IMR-90 (cell line): Measurements from ENCODE around the gene MTCH2. TPM values are rescaled to one million over a fixed set of nuclear protein-coding genes. Genes with fewer than 3 reads are reported as not detected.

Experiments
- ATAC-seq: fragments of 200-7000 bp; cut with Tn5 transposase; 2 replicates; pipeline ENCODE4 v1.9.1; 2020; ENCODE audit warnings: low read depth, mild to moderate bottlenecking, moderate library complexity
- BruUV-seq: library from RNA; stranded (reverse); fragments of 400-500 nt; replicated peaks from 2 replicates; lab custom pipeline; 2021; lab: Mats Ljungman, UMichigan
- CTCF ChIA-PET: fragments of 300-600 bp; formaldehyde crosslinking; extraction: SDS; loops from one replicate; lab custom pipeline; 2021; ENCODE audit warnings: antibody characterized with exemption; lab: Yijun Ruan, JAX
- POLR2A ChIA-PET: fragments of 300-600 bp; sonication (Branson Sonifier 250); formaldehyde crosslinking; loops from one replicate; lab custom pipeline; 2022; ENCODE audit warnings: antibody characterized with exemption; ENCODE audit not compliant: unreplicated experiment; lab: Charles Lee
- DNase-seq: peaks from one replicate; pipeline ENCODE4 v3.0.0; 2013
- H2AFZ ChIP-seq: replicated peaks from 2 replicates; pipeline ENCODE3; 2013; ENCODE audit warnings: low read length, mild to moderate bottlenecking; ENCODE audit not compliant: poor library complexity
- H2AK5ac ChIP-seq: 2 replicates; pipeline ENCODE4 v1.6.1; 2013; ENCODE audit warnings: low read depth, low read length, inconsistent platforms
- H2AK9ac ChIP-seq: replicated peaks from 2 replicates; pipeline ENCODE3; 2013; ENCODE audit warnings: mild to moderate bottlenecking, low read depth, low read length, moderate library complexity; ENCODE audit not compliant: poor library complexity
- H2BK120ac ChIP-seq: 2 replicates; pipeline ENCODE4 v1.6.1; 2013; ENCODE audit warnings: low read depth, low read length, inconsistent platforms
- H2BK15ac ChIP-seq: 3 replicates; pipeline ENCODE4 v1.6.1; 2013; ENCODE audit warnings: low read depth, low read length, inconsistent platforms
- H2BK20ac ChIP-seq: 2 replicates; pipeline ENCODE4 v1.6.1; 2013; ENCODE audit warnings: low read depth, mild to moderate bottlenecking, inconsistent platforms, low read length, moderate library complexity
- H2BK5ac ChIP-seq: 2 replicates; pipeline ENCODE4 v1.6.1; 2013; ENCODE audit warnings: mild to moderate bottlenecking, low read depth, low read length, inconsistent platforms; ENCODE audit not compliant: poor library complexity, severe bottlenecking
- H3K14ac ChIP-seq: replicated peaks from 2 replicates; pipeline ENCODE4 v1.6.1; 2013; ENCODE audit warnings: low read depth, low read length, inconsistent platforms
- H3K18ac ChIP-seq: 2 replicates; pipeline ENCODE4 v1.6.1; 2013; ENCODE audit warnings: low read depth, low read length, control low read depth
- H3K23ac ChIP-seq: 2 replicates; pipeline ENCODE4 v1.6.1; 2013; ENCODE audit warnings: low read depth, low read length, inconsistent platforms
- H3K27ac ChIP-seq: 2 replicates; pipeline ENCODE4 v1.5.1; 2013; ENCODE audit warnings: mild to moderate bottlenecking, control low read depth, low read length; ENCODE audit not compliant: insufficient read depth
- H3K27me3 ChIP-seq: 2 replicates; pipeline ENCODE4 v1.6.1; 2013; ENCODE audit warnings: low read length; ENCODE audit not compliant: control insufficient read depth, insufficient read depth
- H3K36me3 ChIP-seq: 2 replicates; pipeline ENCODE4 v1.6.1; 2013; ENCODE audit warnings: low read length, mixed read lengths; ENCODE audit not compliant: control insufficient read depth, insufficient read depth
- H3K4ac ChIP-seq: 2 replicates; pipeline ENCODE4 v1.6.1; 2013; ENCODE audit warnings: low read depth, low read length, inconsistent platforms
- H3K4me1 ChIP-seq: 2 replicates; pipeline ENCODE4 v1.6.1; 2013; ENCODE audit warnings: low read length, mixed read lengths; ENCODE audit not compliant: control insufficient read depth, insufficient read depth
- H3K4me2 ChIP-seq: 2 replicates; pipeline ENCODE4 v1.6.1; 2013; ENCODE audit warnings: low read depth, mild to moderate bottlenecking, control low read depth, low read length, moderate library complexity
- H3K4me3 ChIP-seq: 2 replicates; pipeline ENCODE4 v1.5.1; 2013; ENCODE audit warnings: low read depth, mild to moderate bottlenecking, control low read depth, low read length, moderate library complexity; ENCODE audit not compliant: insufficient read depth
- H3K56ac ChIP-seq: 2 replicates; pipeline ENCODE4 v1.6.1; 2013; ENCODE audit warnings: low read length, inconsistent platforms; ENCODE audit not compliant: insufficient read depth; ENCODE audit errors: extremely low read depth
- H3K79me1 ChIP-seq, 2 experiments: 2 replicates each; pipeline ENCODE4 v1.6.1; 2013; ENCODE audit warnings: low read length in 2 of 2, inconsistent platforms in 1 of 2, low read depth in 1 of 2
- H3K9ac ChIP-seq: 2 replicates; pipeline ENCODE4 v1.6.1; 2013; ENCODE audit warnings: low read depth, low read length, control low read depth
- H3K9me1 ChIP-seq: 2 replicates; pipeline ENCODE4 v1.6.1; 2013; ENCODE audit warnings: low read length, inconsistent platforms; ENCODE audit not compliant: insufficient read depth
- H3K9me3 ChIP-seq: 2 replicates; pipeline ENCODE4 v1.6.1; 2013; ENCODE audit warnings: low read length; ENCODE audit not compliant: control insufficient read depth, insufficient read depth
- H4K20me1 ChIP-seq: 2 replicates; pipeline ENCODE4 v1.6.1; 2013; ENCODE audit warnings: low read length, inconsistent platforms; ENCODE audit not compliant: insufficient read depth
- H4K5ac ChIP-seq: 2 replicates; pipeline ENCODE4 v1.6.1; 2013; ENCODE audit warnings: mild to moderate bottlenecking, low read depth, low read length, control low read depth
- H4K8ac ChIP-seq, 2 experiments: 2 replicates each; pipeline ENCODE4 v1.6.1; 2013; ENCODE audit warnings: low read depth in 2 of 2, low read length in 2 of 2, control low read depth in 1 of 2, inconsistent platforms in 1 of 2
- H4K91ac ChIP-seq: 2 replicates; pipeline ENCODE4 v1.6.1; 2013; ENCODE audit warnings: low read depth, low read length, inconsistent platforms; ENCODE audit not compliant: insufficient read depth
- CEBPB ChIP-seq: IDR thresholded peaks from 2 replicates; pipeline ENCODE4 v1.6.1; 2012; ENCODE audit warnings: low read depth, low read length, improper control_type of control experiment
- CHD1 ChIP-seq: IDR thresholded peaks from 2 replicates; pipeline ENCODE4 v1.6.1; 2012; ENCODE audit warnings: low read depth, low read length, improper control_type of control experiment
- FOS ChIP-seq: fragments of 150-350 bp; IDR thresholded peaks from 2 replicates; pipeline ENCODE4 v1.6.1; 2016; ENCODE audit warnings: low read depth, low read length
- MAZ ChIP-seq: IDR thresholded peaks from 2 replicates; pipeline ENCODE4 v1.6.1; 2012; ENCODE audit warnings: low read depth, mild to moderate bottlenecking, low read length, improper control_type of control experiment, moderate library complexity, borderline replicate concordance
- MXI1 ChIP-seq: IDR thresholded peaks from 2 replicates; pipeline ENCODE4 v1.6.1; 2012; ENCODE audit warnings: low read depth, mild to moderate bottlenecking, low read length, moderate library complexity, borderline replicate concordance
- POLR2A ChIP-seq: IDR thresholded peaks from 2 replicates; pipeline ENCODE4 v1.6.1; 2012; ENCODE audit warnings: mild to moderate bottlenecking, low read depth, low read length
- RAD21 ChIP-seq: IDR thresholded peaks from 2 replicates; pipeline ENCODE4 v1.6.1; 2012; ENCODE audit warnings: low read length, improper control_type of control experiment
- RCOR1 ChIP-seq: IDR thresholded peaks from 2 replicates; pipeline ENCODE4 v1.6.1; 2012; ENCODE audit warnings: mild to moderate bottlenecking, low read length, improper control_type of control experiment; ENCODE audit not compliant: insufficient replicate concordance
- RFX5 ChIP-seq: IDR thresholded peaks from 2 replicates; pipeline ENCODE4 v1.8.0; 2012; ENCODE audit warnings: low read depth, mild to moderate bottlenecking, low read length, moderate library complexity
- SMC3 ChIP-seq: fragments of 150-350 bp; IDR thresholded peaks from 2 replicates; pipeline ENCODE4 v1.6.1; 2016; ENCODE audit warnings: low read depth, mild to moderate bottlenecking, antibody characterized with exemption, low read length, moderate library complexity
- WGBS, 2 experiments: methylation state at CpG; one replicate each; pipeline versions ENCODE4 v1.1.5 to v1.1.7; 2013; ENCODE audit warnings: missing lambda C conversion rate in 2 of 2; ENCODE audit not compliant: insufficient read length in 1 of 2; ENCODE audit errors: extremely low coverage in 2 of 2; 5-methylcytosine and 5-hydroxymethylcytosine counted together
- dilution Hi-C: fragments of 300-500 bp; cut with HindIII; formaldehyde crosslinking; loops from one replicate; pipeline ENCODE4 v1.14.3; 2018; ENCODE audit warnings: low sequenced_read_pairs; ENCODE audit not compliant: unreplicated experiment
- in situ Hi-C: fragments of 300-500 bp; cut with MboI; formaldehyde crosslinking; loops from 3 replicates; pipeline ENCODE4 v1.14.3; 2019; ENCODE audit warnings: low sequenced_read_pairs, inconsistent platforms, mixed read lengths
- intact Hi-C: fragments of 100-400 bp; cut with micrococcal nuclease; formaldehyde crosslinking; loops from 2 replicates; pipeline ENCODE4 v1.10.0; 2022
- polyA plus RNA-seq, 3 experiments: library from polyadenylated mRNA; depleted of rRNA; stranded (reverse); fragments of >200 nt; gene quantifications; 2 replicates each; pipeline ENCODE4 v1.2.3, GENCODE V29; 2012; ENCODE audit warnings: low replicate concordance in 1 of 3
- total RNA-seq: library from RNA; depleted of rRNA; stranded (reverse); fragments of >200 nt; gene quantifications from 2 replicates; pipeline ENCODE4 v1.2.3, GENCODE V29; 2012
- TF ChIP-seq, protein P1 (sequence below): fragments of 150-350 bp; IDR thresholded peaks from 2 replicates; pipeline ENCODE4 v1.6.1; 2016; ENCODE audit warnings: low read depth, mild to moderate bottlenecking, low read length, moderate library complexity, borderline replicate concordance
- TF ChIP-seq, protein P2 (sequence below): conservative IDR thresholded peaks from 2 replicates; pipeline ENCODE4 v1.5.1; 2012; ENCODE audit warnings: mild to moderate bottlenecking, low read depth, low read length, improper control_type of control experiment

Gene MTCH2
- total and polyA plus RNA-seq, 2 of the 4 experiments (the other 2 are of a cell fraction), result 103 to 163 TPM

DNA sequence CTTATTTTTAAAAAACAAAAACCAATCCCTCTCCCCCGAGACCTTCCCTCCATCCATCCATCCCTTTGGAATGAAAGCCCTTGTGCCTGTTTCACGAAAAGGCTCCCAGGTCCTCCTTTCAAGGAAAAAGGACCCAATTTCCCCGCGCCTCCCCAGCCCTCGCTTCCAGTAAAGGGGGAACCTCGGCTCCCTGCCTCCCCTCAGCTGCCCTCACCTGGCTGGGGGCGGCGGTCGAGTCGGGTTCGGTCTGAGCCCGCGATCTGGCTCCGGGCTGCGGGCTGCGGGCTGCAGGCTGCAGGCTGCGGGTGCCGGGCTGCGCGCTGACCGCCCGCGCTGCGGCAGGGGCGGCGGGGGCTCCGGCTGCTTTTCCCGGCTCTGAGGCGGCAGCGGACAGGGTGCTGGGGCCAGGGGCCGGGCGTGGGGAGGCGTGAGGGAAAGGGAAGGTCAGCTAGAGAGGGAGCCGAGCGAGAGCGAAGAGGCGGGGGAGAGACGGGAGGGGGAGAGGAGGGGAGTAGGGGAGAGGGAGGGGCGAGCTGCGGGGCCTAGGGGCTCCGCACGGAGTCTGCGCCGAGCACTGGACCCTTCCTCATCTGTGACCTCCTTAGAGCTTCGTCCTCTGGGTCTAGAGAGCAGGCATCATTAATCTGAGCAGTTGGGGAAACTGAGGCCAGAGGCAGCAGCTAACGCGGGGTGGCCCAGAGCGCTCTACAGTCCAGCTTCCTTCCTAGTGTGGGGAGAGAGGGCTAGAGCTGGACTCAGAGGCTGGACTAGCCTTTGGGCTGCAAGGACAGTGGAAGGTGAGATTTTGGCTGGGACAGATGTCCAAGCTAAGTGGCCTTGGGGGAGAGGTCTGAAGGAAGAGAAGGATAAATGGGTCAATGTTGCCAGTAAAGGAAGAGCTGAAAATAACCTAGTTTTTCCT lies 48.2 kb downstream of the MTCH2 start, which contains the start of gene C1QTNF4:
TSS of gene C1QTNF4 (minus strand) at position 478 of the 922 bp plus-strand sequence. CDS start 3,601 bp downstream, outside the sequence.
- dilution Hi-C loops (no loop called here), intact Hi-C loops (no loop called here), in situ Hi-C loops (no loop called here)
- H2BK20ac ChIP-seq, result no peak within 1 kb of the TSS
- no peak for DNase-seq
- H4K5ac ChIP-seq, result no peak within 1 kb of the TSS
- H3K27me3 ChIP-seq, result peaks cover 57% of the 10 kb centered on the region
- H2BK15ac ChIP-seq, result no peak within 1 kb of the TSS
- no peak within 1 kb of the TSS for H3K18ac ChIP-seq
- H3K79me1 ChIP-seq, result no peaks in the 10 kb centered on the region
- no peak within 1 kb of the TSS for H4K91ac ChIP-seq
- TF ChIP-seq CEBPB (no peak), RCOR1 (no peak), FOS (no peak), CHD1 (no peak), RFX5 (no peak), MXI1 (no peak), SMC3 (no peak), RAD21 (no peak), POLR2A (no peak), MAZ (no peak)
- TF ChIP-seq, protein P1, sequence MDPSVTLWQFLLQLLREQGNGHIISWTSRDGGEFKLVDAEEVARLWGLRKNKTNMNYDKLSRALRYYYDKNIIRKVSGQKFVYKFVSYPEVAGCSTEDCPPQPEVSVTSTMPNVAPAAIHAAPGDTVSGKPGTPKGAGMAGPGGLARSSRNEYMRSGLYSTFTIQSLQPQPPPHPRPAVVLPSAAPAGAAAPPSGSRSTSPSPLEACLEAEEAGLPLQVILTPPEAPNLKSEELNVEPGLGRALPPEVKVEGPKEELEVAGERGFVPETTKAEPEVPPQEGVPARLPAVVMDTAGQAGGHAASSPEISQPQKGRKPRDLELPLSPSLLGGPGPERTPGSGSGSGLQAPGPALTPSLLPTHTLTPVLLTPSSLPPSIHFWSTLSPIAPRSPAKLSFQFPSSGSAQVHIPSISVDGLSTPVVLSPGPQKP, result no peak
- TF ChIP-seq, protein P2, sequence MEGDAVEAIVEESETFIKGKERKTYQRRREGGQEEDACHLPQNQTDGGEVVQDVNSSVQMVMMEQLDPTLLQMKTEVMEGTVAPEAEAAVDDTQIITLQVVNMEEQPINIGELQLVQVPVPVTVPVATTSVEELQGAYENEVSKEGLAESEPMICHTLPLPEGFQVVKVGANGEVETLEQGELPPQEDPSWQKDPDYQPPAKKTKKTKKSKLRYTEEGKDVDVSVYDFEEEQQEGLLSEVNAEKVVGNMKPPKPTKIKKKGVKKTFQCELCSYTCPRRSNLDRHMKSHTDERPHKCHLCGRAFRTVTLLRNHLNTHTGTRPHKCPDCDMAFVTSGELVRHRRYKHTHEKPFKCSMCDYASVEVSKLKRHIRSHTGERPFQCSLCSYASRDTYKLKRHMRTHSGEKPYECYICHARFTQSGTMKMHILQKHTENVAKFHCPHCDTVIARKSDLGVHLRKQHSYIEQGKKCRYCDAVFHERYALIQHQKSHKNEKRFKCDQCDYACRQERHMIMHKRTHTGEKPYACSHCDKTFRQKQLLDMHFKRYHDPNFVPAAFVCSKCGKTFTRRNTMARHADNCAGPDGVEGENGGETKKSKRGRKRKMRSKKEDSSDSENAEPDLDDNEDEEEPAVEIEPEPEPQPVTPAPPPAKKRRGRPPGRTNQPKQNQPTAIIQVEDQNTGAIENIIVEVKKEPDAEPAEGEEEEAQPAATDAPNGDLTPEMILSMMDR, result no peak
- no peak within 1 kb of the TSS for H3K14ac ChIP-seq
- 2% methylated on average over 15 of the region's 48 CpGs; no CpG with 5 or more reads in 1 of the 2 experiments for WGBS, 2 experiments
- H3K4ac ChIP-seq, result no peak within 1 kb of the TSS
- peak; percentile 58 for ATAC-seq
- H3K4me2 ChIP-seq, result peak within 1 kb of the TSS; percentile 77
- CTCF ChIA-PET, result interaction anchor here (1.0 to 1.1 kb wide), 2 partner anchors 8 to 14 kb away, joined by 3 to 5 read pairs; partner anchors contain the start of gene FAM180B
- no peak within 1 kb of the TSS for H3K27ac ChIP-seq
- H2BK5ac ChIP-seq, result no peak within 1 kb of the TSS
- no peak within 1 kb of the TSS for H3K56ac ChIP-seq
- POLR2A ChIA-PET, result no interaction called here
- H2AK5ac ChIP-seq, result no peak within 1 kb of the TSS
- H3K9me3 ChIP-seq, result peaks cover 3% of the 10 kb centered on the region
- no peak within 1 kb of the TSS for H3K9ac ChIP-seq
- H2AK9ac ChIP-seq, result peak within 1 kb of the TSS; percentile 78
- no peak within 1 kb of the TSS for H4K8ac ChIP-seq
- no peak within 1 kb of the TSS for H3K23ac ChIP-seq
- no peaks in the 10 kb centered on the region for H3K36me3 ChIP-seq
- no peaks in the 10 kb centered on the region for H4K20me1 ChIP-seq
- no peak within 1 kb of the TSS for H2BK120ac ChIP-seq
- no TSS peak for BruUV-seq
- no peaks in the 10 kb centered on the region for H3K4me1 ChIP-seq
- H3K9me1 ChIP-seq, result no peaks in the 10 kb centered on the region
- peak within 1 kb of the TSS; percentile 32; the same call in 1 of the 2 replicates for H3K4me3 ChIP-seq
- H2AFZ ChIP-seq, result peak within 1 kb of the TSS; percentile 72
